CMK (cell line): ENCODE results near the gene PCCA.
A peak's percentile ranks its signal among the peaks of the same experiment; 100 is the strongest.
"Not testable (repeated sequence)": the region's sequence is repeated elsewhere in the genome, so short reads cannot be mapped to it uniquely, and the experiment has no call there.

Source experiments
- DNase-seq: peaks from one replicate; pipeline ENCODE4 v3.0.0-alpha.2; 2010; ENCODE audit warnings: low read depth

The PCCA gene

GRCh38 chr13:100098445-100099116 lies 9.7 kb downstream of the PCCA start:
- no peak for DNase-seq

DNA sequence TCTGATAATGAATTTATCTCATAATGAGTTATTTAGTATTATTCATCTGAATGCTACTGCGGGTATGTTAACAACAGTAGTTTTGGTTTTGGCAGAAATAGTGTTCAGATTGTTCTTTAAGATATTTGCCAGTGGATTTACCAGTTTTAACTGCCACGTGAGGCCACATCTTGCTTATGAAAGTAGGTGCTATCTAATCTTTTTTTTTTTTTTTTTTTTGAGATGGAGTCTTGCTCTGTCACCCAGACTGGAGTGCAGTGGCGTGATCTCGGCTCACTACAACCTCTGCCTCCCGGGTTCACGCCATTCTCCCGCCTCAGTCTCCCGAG lies 10.2 kb downstream of the PCCA start:
- not testable (repeated sequence) for DNase-seq

DNA sequence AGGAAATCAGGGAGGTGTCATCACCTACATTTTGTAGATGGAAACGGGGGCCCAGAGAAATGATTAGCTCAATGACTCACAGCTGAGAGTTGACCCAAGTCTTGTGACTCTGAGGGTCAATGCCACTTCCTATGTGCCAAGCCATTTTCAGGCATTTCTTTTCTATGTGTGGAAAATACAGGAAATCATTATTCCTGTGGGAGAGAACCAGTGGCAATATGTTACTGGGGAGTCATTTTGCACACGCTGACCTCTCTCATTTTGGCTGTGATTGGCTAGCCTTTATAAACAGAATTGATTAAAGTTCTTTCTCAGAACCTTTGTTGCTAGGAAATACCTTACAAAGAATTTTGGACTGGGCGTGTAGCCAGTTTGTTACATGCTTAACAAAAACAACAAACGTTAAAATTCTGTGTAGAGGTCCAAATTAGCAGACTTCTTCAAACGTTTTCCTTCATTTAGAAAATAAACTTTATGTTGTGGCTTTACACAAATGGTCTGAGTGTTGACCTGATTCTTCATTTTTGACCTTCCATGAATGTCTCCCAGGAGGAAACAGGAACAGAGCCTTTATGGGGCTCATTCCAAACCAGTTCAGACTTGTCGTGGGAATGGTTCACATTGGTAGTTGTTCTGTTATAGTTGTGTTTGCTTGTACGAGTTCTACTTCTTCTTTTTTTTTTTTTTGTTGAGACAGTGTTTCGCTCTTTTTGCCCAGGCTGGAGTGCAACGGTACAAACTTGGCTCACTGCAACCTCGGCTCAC lies 11.4 kb downstream of the PCCA start:
- DNase-seq = no peak

DNA sequence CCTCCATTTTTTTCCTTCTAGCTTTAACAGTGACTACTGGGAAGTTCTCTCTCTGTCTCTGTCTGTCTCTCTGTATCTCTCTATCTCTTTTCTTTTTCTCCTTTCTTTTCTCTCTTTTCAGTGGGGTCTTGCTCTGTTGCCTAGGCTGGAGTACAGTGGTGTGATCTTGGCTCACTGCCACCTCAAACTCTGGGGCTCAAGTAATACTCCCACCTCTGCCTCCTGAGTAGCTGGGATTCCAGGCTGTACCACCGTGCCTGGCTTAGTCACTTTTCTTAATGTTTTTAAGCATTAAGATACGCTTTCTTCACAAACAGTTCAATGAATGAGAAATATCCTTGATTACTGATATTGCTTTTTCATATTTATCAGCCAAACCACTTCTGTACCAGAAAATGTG lies 13.1 kb downstream of the PCCA start:
- DNase-seq = no peak

DNA sequence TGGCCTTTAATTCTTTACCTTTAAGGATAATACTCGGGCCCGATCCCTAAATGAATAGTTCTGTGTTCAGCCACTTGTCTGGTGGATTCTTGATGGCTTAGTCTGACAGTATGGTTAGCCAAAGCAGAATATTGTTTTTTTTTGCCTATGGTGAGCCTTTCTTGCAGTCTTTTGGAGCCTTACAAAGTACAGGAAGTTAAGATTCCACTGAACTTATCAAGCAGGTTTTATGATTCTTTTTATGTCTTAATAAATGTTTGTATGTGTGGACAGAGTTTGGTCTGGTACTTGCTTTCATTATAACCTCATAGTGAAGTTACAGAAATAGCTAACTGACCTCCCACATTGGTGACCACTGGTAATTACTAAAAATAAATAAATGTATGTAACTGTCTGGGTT lies 17.1 kb downstream of the PCCA start:
- DNase-seq = no peak

DNA sequence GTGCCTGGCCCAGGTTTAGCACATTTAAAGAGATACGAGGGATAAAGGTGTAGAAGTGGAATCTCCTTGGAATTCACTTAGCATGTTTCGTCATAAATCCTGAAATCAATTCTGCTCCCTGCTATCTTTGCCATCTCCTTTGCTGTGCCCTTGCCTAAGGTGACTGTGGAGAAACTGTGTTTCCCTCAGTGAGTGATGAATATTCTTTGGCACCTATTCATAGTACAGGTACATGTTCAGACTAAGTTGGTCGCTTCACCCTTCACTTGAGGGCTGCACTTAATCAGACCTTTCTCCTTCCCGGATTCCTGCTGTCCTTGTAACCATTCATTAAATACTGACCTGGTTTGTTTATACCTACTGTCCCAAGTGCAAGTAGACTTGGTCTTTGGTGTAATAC lies 17.8 kb downstream of the PCCA start:
- DNase-seq = no peak

DNA sequence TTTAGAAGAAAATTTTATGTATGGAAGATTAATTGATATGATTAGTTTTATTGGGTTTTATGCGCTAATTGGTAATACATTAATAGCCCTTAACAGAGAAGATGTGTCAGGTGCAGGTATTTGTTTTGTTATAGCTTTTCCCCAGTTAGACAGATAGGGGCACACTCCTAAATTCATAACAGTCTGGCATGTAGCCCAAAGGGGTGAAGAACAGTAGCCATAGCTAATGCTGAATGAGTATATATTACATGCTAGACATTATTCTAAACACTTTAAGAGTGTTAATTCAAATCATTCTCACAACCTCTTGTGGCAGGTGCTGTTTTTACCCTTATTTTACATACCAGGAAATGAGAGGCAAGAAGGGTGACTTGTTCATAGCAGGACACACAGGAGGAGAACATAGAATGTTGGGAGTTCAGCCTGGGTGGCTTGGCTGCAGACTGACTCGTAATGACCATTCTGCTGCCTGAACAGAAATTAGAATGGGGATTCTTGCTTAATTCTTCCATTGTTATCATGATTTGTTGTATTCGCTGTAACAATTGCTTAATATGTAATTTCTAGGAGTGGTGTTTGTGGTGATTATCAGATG lies 20.1 kb downstream of the PCCA start:
- DNase-seq = no peak

GRCh38 chr13:100110269-100110668 lies 21.4 kb downstream of the PCCA start:
- DNase-seq = no peak

- no peak for DNase-seq
Measured at GRCh38 chr13:100112186-100112838, 23.4 kb downstream of the PCCA start.

DNA sequence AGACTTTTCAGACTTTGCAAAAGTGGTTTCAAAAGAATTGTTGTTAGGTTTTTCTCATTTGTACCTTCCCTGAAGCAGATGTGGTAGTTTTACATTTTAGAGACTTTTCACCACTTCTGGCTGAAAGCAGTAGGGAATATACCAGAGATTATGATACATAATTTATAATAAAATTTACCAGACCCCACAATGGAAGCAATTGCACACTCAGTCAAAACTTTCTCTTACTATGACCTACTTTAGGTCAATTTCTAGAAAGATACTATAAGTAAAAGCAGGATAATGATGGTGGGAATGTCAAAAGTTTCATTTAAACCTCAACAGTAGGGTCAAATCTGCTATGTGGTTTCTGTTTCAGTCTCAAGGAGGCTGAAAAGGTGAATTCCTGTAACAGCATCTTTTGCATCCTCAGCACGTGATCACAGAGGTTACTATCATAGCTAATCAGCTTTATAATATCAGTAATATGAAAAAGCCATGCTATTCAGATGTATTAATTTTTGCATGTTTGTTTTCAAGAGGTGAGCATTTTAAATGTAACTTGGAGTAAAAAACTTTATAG lies 26.9 kb downstream of the PCCA start:
- no peak for DNase-seq

GRCh38 chr13:100124265-100124664 lies 35.4 kb downstream of the PCCA start:
- no peak for DNase-seq

GRCh38 chr13:100125946-100126345 lies 37.1 kb downstream of the PCCA start:
- DNase-seq = no peak

DNA sequence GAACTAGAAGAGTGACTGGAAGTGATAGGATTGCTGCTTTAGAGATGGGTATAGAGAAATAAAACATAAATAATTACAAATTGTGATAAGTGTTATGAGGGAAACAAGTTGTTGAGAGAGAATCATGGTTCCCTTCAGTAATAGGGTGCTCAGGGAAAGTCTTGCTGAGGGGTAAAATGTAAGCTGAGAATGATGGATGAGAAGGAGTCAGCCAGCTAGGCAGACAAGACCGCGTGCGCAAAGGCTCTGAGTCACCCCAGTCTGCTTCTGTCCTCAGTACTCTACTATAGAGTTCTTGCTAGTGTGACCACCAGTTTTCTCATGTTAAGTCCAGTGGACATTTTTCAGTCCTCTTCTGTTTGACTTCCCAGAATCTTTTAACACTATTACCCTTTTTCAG lies 39.5 kb downstream of the PCCA start:
- DNase-seq = no peak

GRCh38 chr13:100128838-100129237 lies 39.9 kb downstream of the PCCA start:
- DNase-seq = no peak

- peak; percentile 14 for DNase-seq
Measured at GRCh38 chr13:100129605-100130004, 40.7 kb downstream of the PCCA start.

DNA sequence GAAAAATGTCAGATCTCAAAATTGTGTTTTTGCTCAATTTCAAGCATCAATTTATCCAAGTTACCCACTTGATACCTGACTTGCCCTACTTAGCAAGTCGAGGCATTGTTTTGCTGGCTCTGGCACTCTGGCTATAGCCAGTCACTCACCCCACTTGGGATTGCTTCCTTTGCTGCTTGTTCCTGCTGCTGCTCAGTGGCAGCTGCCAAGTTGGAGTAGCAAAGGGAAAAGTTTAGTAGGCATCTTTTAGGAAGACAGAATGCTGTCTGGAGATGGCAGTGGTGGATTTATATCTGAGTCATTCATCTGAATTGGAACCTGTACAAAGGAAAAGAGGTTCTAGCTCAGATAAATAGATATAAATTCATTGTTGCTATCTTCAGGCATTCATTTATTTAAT lies 41.2 kb downstream of the PCCA start:
- DNase-seq = no peak

DNA sequence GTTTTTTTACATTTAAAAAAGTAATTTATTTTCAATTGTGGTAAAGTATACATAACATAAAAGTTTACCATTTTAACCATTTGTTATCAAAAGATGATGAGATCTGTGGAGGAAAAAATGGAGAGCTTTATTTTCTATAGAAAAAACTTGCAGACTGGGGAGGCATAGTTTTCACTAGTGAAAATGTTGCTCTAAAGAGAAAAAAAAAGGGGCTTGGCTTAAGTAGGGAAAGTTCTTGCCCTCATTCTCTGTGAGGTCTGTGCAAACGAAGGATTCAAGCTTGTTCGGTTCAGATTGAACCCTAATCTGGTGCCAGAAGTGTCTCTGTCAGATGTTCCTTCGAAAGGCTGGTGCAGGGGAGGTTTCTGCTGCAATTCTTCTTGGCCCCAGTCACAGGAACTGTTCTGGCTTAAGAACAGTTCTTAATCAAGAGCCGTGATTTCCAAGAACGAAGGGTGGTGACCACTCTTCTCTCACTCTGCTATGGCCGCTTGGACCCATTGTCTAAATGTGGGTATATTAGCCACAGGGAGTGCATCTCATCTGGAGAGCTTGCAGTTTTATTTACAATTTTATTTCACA lies 42.1 kb downstream of the PCCA start:
- DNase-seq = no peak

GRCh38 chr13:100131863-100132574 lies 43.1 kb downstream of the PCCA start:
- DNase-seq = no peak

DNA sequence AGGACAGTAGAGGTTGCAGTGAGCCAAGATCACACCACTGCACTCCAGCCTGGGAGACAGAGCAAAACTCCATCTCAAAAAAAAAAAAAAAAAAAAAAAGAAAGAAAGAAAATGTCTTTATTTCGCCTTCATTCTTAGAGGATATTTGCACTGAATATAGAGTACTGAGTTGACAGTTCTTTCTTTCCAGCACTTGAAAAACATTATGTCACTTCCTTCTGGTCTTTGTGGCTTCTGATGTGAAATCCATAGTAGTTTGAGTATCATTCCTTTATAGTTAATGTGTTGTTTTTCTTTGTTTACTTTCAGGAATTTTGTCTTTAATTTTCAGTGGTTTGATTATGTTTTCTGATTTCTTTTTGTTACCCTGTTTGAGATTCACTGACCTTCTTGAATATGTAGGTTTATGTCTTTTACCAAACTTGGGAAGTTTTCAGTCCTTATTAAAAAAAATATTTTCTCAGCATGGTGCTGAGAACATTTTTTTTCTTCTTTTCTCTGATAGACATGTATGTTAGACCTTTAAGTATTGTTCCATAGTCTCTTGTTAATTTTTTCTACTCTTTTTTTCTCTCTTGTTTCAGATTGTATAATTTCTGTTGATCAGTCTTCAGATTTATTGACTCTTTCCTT lies 50.1 kb downstream of the PCCA start:
- no peak for DNase-seq

- no peak for DNase-seq
Measured at GRCh38 chr13:100139817-100140216, 50.9 kb downstream of the PCCA start.

DNA sequence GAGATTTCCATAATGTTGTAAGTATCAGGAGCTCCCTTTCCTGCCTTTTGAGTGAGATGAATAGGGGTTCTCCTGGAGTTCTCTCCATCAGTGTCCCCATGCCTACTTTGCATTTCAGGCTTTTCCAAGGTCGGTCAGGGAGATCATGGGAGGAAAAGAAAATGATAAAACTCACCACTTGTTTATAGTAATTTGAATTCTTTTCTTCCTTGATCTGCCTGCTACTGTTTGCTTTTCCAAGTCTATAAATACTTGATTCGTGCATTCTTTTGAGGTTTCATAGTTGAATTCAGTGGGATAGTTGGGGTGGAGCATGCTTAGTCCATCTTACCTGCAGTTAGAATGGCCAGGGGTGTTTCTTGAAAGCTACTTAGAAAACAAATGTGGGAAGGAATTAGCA lies 51.5 kb downstream of the PCCA start:
- no peak for DNase-seq
